GM12892 (cell line): Measurements from ENCODE around the gene CLEC2D.

Source experiments
- POLR2A ChIP-seq: IDR thresholded peaks from 2 replicates; pipeline ENCODE4 v1.6.1; 2011; ENCODE audit warnings: low read depth, low read length, control low read depth
- POLR2AphosphoS5 ChIP-seq: IDR thresholded peaks from 2 replicates; pipeline ENCODE4 v1.6.1; 2011; ENCODE audit warnings: low read depth, low read length, control low read depth
- TAF1 ChIP-seq: IDR thresholded peaks from 2 replicates; pipeline ENCODE4 v1.6.1; 2011; ENCODE audit warnings: low read depth, mild to moderate bottlenecking, control low read depth, low read length, borderline replicate concordance

- TF ChIP-seq POLR2A (no peak), POLR2AphosphoS5 (no peak), TAF1 (no peak)
Measured at GRCh38 chr12:9668161-9669018, 1.1 kb upstream of the CLEC2D start.
